ENCODE data around the gene ESRRA. TPM values are rescaled to one million over a fixed set of nuclear protein-coding genes. Genes with fewer than 3 reads are reported as not detected.

The ESRRA gene
- total and polyA plus RNA-seq, 2 of the 13 experiments (the other 11 are each of a cell fraction or from before 2014, with no cell fraction given) = 18.1 to 36.3 TPM

DNA sequence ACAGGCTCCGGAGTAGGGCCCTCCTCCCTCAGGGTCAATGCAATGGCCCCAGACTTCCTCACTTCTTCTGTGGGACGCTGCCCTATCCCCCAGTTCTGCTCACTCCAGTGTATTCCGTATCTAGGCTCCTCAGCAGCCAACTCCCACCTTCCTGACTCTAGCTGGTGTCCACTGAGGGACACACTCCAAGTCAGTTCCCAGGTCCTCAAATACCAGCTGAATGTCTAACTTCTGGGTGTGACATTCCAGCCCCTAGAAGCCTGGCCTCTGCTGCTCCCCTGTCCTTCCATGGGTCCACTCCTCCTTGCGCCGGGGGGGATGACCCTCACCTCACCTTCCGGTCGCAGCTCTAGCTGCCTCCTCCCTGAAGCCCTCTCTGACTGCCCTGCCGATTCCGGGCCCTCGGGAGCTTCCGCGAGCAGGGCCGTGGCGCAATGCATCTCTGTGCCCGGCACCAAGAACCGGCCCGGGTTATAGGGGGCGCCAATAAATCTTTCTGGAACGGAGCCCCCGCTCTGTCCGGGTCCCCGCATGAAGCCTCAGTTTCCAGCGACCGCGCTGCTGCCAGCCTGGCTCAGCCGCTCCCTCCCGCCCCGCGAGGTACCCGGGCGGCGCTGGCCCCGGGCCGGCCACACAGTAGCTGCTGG, 36.3 kb upstream of the ESRRA start (continued):
- TF ChIP-seq ZNF230 (CRISPR knock-in tag; IDR thresholded peaks at IDR 0.05) = no peak
- no peak for TF ChIP-seq ATF7 (IDR thresholded peaks at IDR 0.05)
- TF ChIP-seq ATF7 (CRISPR knock-in tag; IDR thresholded peaks at IDR 0.05) = no peak
- TF ChIP-seq, protein P1, sequence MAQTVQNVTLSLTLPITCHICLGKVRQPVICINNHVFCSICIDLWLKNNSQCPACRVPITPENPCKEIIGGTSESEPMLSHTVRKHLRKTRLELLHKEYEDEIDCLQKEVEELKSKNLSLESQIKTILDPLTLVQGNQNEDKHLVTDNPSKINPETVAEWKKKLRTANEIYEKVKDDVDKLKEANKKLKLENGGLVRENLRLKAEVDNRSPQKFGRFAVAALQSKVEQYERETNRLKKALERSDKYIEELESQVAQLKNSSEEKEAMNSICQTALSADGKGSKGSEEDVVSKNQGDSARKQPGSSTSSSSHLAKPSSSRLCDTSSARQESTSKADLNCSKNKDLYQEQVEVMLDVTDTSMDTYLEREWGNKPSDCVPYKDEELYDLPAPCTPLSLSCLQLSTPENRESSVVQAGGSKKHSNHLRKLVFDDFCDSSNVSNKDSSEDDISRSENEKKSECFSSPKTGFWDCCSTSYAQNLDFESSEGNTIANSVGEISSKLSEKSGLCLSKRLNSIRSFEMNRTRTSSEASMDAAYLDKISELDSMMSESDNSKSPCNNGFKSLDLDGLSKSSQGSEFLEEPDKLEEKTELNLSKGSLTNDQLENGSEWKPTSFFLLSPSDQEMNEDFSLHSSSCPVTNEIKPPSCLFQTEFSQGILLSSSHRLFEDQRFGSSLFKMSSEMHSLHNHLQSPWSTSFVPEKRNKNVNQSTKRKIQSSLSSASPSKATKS (CRISPR knock-in tag; IDR thresholded peaks at IDR 0.05) = no peak
- TF ChIP-seq TCF7 (IDR thresholded peaks at IDR 0.05; ENCODE audit: low read depth) = no peak
- TF ChIP-seq MXD4 (CRISPR knock-in tag; IDR thresholded peaks at IDR 0.05) = no peak
- TF ChIP-seq, protein P2, sequence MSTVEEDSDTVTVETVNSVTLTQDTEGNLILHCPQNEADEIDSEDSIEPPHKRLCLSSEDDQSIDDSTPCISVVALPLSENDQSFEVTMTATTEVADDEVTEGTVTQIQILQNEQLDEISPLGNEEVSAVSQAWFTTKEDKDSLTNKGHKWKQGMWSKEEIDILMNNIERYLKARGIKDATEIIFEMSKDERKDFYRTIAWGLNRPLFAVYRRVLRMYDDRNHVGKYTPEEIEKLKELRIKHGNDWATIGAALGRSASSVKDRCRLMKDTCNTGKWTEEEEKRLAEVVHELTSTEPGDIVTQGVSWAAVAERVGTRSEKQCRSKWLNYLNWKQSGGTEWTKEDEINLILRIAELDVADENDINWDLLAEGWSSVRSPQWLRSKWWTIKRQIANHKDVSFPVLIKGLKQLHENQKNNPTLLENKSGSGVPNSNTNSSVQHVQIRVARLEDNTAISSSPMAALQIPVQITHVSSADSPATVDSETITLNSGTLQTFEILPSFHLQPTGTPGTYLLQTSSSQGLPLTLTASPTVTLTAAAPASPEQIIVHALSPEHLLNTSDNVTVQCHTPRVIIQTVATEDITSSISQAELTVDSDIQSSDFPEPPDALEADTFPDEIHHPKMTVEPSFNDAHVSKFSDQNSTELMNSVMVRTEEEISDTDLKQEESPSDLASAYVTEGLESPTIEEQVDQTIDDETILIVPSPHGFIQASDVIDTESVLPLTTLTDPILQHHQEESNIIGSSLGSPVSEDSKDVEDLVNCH (CRISPR knock-in tag; IDR thresholded peaks at IDR 0.05) = no peak
- no peak for TF ChIP-seq ZNF333 (CRISPR knock-in tag; IDR thresholded peaks at IDR 0.05; ENCODE audit: borderline replicate concordance)
- TF ChIP-seq, protein P3, sequence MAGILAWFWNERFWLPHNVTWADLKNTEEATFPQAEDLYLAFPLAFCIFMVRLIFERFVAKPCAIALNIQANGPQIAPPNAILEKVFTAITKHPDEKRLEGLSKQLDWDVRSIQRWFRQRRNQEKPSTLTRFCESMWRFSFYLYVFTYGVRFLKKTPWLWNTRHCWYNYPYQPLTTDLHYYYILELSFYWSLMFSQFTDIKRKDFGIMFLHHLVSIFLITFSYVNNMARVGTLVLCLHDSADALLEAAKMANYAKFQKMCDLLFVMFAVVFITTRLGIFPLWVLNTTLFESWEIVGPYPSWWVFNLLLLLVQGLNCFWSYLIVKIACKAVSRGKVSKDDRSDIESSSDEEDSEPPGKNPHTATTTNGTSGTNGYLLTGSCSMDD (CRISPR knock-in tag; IDR thresholded peaks at IDR 0.05) = no peak
- no peak for TF ChIP-seq GLI4 (CRISPR knock-in tag; IDR thresholded peaks at IDR 0.05; ENCODE audit: borderline replicate concordance)
- TF ChIP-seq ZNF138 (CRISPR knock-in tag; IDR thresholded peaks at IDR 0.05; ENCODE audit: low read depth) = no peak
- TF ChIP-seq, protein P4, sequence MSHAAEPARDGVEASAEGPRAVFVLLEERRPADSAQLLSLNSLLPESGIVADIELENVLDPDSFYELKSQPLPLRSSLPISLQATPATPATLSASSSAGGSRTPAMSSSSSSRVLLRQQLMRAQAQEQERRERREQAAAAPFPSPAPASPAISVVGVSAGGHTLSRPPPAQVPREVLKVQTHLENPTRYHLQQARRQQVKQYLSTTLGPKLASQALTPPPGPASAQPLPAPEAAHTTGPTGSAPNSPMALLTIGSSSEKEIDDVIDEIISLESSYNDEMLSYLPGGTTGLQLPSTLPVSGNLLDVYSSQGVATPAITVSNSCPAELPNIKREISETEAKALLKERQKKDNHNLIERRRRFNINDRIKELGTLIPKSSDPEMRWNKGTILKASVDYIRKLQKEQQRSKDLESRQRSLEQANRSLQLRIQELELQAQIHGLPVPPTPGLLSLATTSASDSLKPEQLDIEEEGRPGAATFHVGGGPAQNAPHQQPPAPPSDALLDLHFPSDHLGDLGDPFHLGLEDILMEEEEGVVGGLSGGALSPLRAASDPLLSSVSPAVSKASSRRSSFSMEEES (CRISPR knock-in tag; IDR thresholded peaks at IDR 0.05) = no peak
- TF ChIP-seq ELF3 (CRISPR knock-in tag; IDR thresholded peaks at IDR 0.05) = no peak
- TF ChIP-seq, protein P5, sequence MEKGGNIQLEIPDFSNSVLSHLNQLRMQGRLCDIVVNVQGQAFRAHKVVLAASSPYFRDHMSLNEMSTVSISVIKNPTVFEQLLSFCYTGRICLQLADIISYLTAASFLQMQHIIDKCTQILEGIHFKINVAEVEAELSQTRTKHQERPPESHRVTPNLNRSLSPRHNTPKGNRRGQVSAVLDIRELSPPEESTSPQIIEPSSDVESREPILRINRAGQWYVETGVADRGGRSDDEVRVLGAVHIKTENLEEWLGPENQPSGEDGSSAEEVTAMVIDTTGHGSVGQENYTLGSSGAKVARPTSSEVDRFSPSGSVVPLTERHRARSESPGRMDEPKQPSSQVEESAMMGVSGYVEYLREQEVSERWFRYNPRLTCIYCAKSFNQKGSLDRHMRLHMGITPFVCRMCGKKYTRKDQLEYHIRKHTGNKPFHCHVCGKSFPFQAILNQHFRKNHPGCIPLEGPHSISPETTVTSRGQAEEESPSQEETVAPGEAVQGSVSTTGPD (CRISPR knock-in tag; IDR thresholded peaks at IDR 0.05) = no peak
- no peak; the same call in 1 of the 2 replicates for TF ChIP-seq ZNF605 (CRISPR knock-in tag; IDR thresholded peaks at IDR 0.05)
- TF ChIP-seq, protein P6, sequence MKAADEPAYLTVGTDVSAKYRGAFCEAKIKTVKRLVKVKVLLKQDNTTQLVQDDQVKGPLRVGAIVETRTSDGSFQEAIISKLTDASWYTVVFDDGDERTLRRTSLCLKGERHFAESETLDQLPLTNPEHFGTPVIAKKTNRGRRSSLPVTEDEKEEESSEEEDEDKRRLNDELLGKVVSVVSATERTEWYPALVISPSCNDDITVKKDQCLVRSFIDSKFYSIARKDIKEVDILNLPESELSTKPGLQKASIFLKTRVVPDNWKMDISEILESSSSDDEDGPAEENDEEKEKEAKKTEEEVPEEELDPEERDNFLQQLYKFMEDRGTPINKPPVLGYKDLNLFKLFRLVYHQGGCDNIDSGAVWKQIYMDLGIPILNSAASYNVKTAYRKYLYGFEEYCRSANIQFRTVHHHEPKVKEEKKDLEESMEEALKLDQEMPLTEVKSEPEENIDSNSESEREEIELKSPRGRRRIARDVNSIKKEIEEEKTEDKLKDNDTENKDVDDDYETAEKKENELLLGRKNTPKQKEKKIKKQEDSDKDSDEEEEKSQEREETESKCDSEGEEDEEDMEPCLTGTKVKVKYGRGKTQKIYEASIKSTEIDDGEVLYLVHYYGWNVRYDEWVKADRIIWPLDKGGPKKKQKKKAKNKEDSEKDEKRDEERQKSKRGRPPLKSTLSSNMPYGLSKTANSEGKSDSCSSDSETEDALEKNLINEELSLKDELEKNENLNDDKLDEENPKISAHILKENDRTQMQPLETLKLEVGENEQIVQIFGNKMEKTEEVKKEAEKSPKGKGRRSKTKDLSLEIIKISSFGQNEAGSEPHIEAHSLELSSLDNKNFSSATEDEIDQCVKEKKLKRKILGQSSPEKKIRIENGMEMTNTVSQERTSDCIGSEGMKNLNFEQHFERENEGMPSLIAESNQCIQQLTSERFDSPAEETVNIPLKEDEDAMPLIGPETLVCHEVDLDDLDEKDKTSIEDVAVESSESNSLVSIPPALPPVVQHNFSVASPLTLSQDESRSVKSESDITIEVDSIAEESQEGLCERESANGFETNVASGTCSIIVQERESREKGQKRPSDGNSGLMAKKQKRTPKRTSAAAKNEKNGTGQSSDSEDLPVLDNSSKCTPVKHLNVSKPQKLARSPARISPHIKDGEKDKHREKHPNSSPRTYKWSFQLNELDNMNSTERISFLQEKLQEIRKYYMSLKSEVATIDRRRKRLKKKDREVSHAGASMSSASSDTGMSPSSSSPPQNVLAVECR (CRISPR knock-in tag; IDR thresholded peaks at IDR 0.05; ENCODE audit: borderline replicate concordance) = no peak
- TF ChIP-seq ZNF260 (CRISPR knock-in tag; IDR thresholded peaks at IDR 0.05; ENCODE audit: borderline replicate concordance, low read depth) = no peak
